ENCODE measurements around the gene LRRIQ1.
"Not testable (repeated sequence)": the region's sequence is repeated elsewhere in the genome, so short reads cannot be mapped to it uniquely, and the experiment has no call there.

LRRIQ1 gene

DNA sequence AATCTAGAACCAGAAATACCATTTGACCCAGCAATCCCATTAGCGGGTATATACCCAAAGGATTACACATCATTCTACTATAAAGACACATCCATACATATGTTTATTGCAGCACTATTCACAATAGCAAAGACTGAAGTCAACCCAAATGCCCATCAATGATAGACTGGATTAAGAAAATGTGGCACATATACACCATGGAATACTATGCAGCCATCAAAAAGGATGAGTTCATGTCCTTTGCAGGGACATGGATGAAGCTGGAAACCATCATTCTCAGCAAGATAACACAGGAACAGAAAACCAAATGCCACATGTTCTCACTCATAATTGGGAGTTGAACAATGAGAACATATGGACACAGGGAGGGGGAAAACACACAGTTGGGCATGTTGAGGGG is 188.2 kb downstream of the LRRIQ1 start:
- DNase-seq: not testable (repeated sequence)

DNA sequence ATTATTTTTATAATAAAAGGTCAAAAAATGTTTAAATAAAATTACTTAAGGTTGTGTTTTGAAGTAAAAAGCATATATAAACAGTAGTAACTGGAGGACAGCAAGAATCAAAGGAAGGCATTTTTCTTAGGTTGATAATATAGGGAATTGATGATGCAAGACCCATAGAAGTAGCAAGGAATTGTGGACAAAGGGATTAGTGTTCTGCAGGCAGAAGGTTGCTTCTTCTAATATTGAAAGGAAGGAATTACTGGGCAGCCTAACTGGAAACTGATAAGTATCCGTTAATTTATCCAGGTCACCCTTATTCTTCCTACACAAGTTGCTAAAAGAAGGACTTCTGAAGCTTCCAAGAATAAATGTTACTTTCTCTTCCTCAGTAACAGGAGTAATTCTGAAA is 189.3 kb downstream of the LRRIQ1 start:
- no peak for DNase-seq

- DNase-seq: no peak
Observed at GRCh38 chr12:85237327-85237726, 201.2 kb downstream of the LRRIQ1 start.

DNA sequence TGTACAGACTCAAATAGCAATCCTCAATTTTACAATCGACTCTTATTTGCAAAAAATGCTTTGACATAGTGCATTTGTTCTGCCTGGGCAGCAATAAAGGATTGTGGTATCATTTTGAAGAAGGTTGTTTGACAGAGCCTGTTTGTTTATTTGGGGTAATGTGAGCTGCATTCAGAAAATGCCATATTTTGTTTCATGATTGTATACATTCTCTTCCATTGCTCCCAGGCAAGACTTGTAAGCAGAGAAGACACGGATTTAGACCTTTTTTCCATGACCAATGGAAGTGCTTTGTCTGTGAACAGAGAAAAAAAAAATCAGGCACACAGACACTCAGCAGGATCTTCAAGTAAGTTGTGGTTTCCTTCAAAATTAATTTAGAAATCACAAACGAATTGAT is 208.4 kb downstream of the LRRIQ1 start:
- no peak for DNase-seq

DNA sequence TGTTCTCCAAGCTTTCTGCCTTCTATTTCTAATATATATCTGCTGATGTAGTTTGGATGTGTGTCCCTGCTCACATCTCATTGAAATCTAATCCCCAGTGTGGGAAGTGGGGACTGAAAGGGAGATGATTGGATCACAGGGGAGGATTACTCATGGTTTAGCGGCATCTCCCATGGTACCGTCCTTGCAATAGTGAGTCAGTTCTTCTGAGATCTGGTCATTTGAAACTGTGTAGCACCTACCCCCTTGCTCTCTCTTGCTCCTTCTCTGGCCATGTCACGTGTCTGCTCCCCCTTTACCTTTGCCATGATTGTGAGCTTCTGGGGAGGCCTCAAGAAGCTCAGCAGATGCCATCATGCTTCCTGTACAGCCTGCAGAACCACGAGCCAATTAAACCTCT is 217.7 kb downstream of the LRRIQ1 start:
- no peak for DNase-seq

- DNase-seq: no peak
Observed at GRCh38 chr12:85257671-85258070, 221.5 kb downstream of the LRRIQ1 start.

GRCh38 chr12:85260447-85260846 is 224.3 kb downstream of the LRRIQ1 start:
- no peak for DNase-seq

- DNase-seq: no peak
Observed at GRCh38 chr12:85260896-85261295, 224.7 kb downstream of the LRRIQ1 start.

- DNase-seq: no peak
Observed at GRCh38 chr12:85266356-85266755, 230.2 kb downstream of the LRRIQ1 start.

- DNase-seq: no peak
Observed at GRCh38 chr12:85273381-85274314, 237.5 kb downstream of the LRRIQ1 start.

- no peak for DNase-seq
Observed at GRCh38 chr12:85274315-85274651, 238.1 kb downstream of the LRRIQ1 start.

- DNase-seq: no peak
Observed at GRCh38 chr12:85275374-85275773, 239.2 kb downstream of the LRRIQ1 start.

DNA sequence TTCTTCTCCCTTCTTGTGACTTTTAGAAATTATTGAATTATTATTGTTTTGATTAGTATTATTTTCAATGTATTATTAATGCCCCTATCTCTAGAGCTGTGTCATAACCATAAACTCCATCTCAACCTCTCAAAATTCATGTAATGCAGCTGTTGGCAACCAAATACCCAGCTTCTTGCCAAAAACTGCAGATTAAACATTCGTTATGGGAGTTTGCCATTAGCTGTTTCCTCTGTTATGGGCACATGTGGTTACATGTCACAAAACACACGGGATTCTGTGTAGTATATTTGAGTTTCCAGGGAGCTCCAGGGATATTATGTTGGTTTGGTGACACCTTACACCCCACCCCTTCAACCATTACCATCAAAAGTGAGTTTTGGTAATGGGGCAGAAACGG is 241.0 kb downstream of the LRRIQ1 start:
- no peak for DNase-seq

DNA sequence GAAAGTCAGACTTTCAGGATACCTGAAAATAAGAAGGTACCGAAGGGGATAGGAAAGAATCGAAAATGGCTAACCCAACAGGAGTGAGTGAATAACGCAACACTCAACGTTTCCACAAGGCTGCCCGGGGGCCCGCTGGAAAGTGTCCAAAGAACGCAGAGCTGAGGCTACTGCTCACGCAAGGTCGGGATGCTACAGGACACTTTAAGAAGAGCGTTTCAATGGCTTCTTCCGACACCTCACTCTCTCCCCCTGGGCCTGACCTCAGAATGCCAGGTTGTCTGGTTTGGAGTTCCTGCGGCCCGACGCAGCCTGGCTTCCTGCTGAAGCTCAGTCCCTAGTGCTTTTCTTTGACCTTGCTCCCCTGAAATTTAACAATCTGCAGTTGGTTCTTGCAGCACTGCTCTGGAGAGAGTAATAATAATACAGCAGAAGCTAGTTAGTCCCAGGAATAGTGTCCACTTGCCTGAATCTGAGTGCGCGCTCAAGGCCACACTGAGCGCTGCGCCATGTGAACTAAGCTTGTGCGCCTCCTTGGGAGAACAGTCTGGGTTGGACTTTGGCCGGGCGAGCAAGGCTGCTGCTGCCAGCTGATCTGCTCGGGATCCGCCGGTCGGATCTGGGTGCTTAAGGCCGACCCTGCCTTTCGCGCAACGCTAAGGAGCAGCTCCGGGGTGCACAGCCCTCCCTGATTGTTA is 241.9 kb downstream of the LRRIQ1 start:
- no peak for DNase-seq

DNA sequence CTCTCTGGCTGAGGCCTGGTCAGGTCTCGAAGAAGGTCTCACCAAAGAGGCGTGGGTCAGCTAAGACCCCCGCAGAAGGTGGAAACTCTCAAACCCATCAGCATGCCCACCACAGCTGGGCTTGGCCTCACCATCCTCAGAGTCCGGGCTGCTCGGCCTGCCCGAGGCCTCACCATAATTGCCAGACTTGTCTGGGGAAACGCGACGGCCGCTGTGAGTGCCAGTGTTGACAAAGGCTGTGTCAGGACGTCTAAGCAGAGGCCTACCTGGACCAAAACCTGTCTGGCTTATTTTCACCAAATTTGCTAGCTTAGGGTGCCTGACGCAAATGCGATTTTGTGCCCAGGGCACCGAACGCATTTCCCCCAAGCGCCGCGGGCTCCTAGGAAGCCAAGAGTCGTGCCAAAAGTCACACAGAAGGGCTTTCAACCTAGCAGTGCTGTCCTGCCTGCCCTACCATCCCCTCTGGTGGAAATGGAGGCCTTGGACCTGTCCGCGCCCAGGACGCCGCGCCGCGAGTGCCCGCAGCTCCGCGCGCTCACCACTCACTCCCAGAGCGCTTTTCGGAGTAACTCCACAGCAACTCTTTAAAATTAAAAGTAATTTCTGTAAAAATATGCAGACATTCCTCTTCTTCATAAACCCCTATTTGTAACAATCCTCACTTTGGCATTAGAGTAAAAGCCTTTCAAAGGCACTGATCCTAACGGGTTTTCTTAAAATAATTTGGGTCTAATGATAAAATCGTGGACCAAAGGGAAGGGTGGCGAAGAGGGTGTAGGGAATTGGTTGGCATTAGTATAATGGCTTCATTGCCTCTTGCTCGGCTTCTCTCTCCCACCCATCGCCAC is 242.7 kb downstream of the LRRIQ1 start:
- DNase-seq: no peak

DNA sequence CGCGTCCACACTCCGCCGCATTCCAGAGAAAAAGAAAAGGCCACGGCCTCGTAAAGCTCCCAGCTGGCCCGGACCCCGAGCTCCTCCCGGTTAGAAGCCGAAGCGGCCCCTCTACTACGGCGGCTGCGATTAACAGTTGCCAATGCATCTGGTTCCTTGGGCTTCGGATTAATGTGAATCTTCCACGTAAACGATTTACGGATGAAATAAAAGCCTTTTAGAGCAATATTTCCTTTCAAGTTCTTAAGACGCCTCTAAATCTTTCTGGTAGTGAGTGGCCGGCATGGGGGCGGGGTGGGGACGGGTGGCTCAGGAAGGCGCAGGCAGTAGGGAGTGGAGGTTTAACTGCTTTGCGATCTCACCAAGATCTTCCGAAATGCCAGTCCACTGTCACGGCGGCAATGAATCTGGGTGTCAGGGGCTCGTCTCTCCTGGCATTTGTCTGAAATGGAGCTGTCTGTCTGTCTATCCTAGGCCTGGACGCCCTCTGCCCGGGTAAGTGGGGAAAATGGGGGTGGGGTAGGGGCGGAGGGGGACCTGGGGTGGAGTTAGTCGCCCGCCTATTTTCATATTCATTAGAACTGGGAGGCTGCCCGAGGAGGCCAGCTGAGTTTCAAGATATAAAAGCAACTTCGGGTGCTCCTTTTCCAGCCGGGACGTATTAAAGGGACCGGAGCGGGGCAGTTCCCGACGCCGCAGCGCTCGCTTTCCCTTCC is 243.5 kb downstream of the LRRIQ1 start:
- no peak for DNase-seq

GRCh38 chr12:85280165-85280983 is 244.2 kb downstream of the LRRIQ1 start, which contains the start of gene ALX1:
Gene ALX1 (plus strand): TSS chr12:85280220. CDS start chr12:85280262, 42 bp downstream.
- DNase-seq: no peak

DNA sequence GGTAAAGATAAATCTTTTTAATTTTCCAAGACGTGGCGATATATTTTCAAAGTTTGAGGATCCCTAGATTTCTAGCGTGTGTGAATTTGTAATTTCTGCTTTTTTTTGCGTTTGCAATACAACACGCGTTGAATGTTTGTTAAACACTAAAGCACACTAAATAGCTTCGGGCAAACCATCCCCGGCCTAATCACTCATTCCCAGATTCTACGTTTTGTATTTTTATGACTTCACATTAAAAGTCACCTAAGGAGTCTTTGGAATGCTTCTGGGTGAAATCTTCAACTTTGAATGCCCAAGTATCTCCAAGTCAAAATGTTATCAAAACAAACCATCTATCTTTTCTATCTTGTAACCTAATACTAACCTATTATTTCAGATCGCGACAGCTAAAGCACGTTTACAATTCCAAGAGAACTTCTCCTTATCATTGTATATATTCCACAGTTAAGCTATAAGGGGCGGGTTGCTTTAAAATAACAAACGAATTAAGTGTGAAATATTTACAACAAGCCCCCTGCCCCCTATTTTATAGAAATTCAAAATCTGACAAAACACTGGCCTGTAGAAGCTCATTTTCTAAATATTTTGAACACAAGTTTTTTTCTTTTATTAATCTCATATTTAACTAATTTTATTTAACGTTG is 245.0 kb downstream of the LRRIQ1 start:
- no peak for DNase-seq

DNA sequence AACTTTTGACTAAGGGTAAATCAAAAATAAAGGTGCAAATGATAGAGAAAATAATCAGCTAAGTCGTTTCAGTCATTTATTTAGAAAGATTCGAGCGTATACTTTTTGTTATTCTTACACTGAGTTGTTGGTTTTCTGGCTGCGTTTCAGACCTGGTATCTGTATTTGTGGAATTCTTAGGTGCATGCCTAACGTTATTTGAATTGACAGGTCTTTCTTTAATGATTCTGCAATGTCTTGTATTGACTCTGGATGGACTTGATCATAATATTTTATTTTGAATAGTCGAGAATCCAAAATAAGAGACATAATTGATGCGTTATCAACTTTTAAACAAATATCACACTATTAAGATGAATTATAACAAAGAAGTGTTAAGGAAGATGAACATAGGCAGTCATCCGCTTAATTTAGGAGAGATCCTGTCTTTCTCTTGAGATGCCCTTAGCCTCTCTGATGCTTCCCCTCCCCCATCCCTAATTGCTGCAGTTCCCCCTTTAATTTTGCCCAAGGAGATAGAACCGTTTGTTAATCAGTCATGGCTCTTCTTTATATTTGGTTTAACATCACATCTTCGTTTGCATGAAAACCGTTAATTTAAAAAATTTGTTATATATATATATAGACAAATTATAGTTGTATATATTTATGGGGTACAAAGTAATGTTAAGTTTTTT is 245.6 kb downstream of the LRRIQ1 start:
- no peak for DNase-seq

- DNase-seq: no peak
Observed at GRCh38 chr12:85283560-85283959, 247.4 kb downstream of the LRRIQ1 start.

Measured in NCI-H2081 treated with DMSO at 0.1 percent for 48 hours (cell line).